ENCODE measurements around the gene CCL27. TPM values are rescaled to one million over a fixed set of nuclear protein-coding genes. Genes with fewer than 3 reads are reported as not detected.

The CCL27 gene
- total RNA-seq, 1 experiment from 2014 or later, result 0.95 TPM

DNA sequence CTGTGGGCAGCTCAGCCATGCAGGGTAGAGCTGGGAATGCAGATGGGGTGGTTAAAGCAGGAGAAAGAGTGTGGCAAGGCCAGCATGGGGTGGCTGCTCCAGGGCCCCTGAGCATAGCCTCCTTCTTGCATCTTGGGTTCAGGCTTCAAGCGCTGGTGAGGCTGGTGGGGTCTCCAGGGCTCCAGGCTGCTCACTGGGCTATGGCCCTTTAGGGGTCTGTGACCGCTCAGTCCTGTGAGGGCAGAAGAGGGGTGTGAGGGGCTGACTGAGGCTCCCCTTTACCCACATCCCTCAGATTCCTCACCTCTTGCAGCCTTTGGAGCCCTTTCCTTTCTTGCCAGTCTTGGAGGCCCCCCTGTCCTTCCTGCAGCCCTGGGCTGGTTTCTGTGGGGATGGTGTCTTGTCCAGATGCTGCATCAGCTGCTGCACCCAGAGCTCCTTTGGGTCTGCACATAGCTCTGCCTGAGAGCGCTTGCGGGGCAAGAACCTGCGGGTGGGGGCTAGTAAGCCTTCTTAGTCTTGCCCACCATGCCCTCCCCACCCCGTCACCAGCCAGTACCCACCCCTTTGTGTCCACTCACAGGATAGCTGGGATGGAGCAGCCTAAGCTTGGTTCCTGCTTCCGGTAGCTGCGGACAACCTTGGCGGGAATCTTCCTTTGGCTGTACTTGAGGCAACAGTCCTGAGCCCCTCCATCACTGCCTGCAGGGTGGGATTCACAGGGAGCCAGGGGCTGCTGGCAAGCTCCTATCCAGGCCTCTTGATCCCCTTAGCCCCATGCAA, 46.9 kb upstream of the CCL27 start (continued):
- TF ChIP-seq, protein P1, sequence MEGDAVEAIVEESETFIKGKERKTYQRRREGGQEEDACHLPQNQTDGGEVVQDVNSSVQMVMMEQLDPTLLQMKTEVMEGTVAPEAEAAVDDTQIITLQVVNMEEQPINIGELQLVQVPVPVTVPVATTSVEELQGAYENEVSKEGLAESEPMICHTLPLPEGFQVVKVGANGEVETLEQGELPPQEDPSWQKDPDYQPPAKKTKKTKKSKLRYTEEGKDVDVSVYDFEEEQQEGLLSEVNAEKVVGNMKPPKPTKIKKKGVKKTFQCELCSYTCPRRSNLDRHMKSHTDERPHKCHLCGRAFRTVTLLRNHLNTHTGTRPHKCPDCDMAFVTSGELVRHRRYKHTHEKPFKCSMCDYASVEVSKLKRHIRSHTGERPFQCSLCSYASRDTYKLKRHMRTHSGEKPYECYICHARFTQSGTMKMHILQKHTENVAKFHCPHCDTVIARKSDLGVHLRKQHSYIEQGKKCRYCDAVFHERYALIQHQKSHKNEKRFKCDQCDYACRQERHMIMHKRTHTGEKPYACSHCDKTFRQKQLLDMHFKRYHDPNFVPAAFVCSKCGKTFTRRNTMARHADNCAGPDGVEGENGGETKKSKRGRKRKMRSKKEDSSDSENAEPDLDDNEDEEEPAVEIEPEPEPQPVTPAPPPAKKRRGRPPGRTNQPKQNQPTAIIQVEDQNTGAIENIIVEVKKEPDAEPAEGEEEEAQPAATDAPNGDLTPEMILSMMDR (IDR thresholded peaks at IDR 0.05), result no peak

DNA sequence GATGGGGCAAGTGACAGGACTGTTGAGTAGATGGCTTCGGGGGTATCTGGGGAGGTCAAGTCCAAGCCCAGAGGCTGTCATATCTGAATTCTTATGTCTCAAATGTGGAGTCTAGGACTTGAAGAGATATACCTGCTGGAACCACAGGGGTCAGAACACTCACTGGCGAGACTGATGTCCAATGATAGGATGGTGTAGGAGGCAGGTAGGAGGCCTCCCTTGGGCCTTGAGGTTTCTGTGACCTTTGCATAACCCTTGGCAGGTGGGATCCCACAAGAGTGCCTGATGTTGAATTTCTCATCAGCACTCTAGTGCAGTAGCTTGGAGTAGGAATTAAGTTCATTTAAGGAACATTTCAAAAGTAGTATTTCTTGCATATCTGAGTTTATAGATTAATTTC, 44.7 kb upstream of the CCL27 start:
- intact Hi-C loops (cut with micrococcal nuclease; ENCODE audit: unreplicated experiment) (no loop called here), in situ Hi-C loops (cut with HindIII; ENCODE audit: low pct_unique_long_range_greater_than_20kb, low sequenced_read_pairs) (no loop called here)
- POLR2A ChIA-PET, result interaction anchor here (1.0 kb wide), 1 partner anchor 21 kb away, joined by 4 read pairs; no protein-coding TSS in a partner anchor
- Histone ChIP-seq H3K27me3 (ENCODE audit: control insufficient read depth, insufficient read depth, low read length) (no peaks in the 10 kb centered on the region; the same call in 1 of the 2 replicates), H3K4me1 (ENCODE audit: control insufficient read depth, insufficient read depth, low read length) (no peaks in the 10 kb centered on the region), H3K9me3 (ENCODE audit: control insufficient read depth, insufficient read depth, low read depth, low read length) (no peaks in the 10 kb centered on the region), H3K27ac (ENCODE audit: low read length) (no peak overlapping the region), H3K4me3 (ENCODE audit: low read depth in 2 of 2, low read length in 2 of 2) (no peak overlapping the region), H3K36me3 (ENCODE audit: control insufficient read depth, insufficient read depth, low read length) (no peaks in the 10 kb centered on the region)
- TF ChIP-seq, protein P2, sequence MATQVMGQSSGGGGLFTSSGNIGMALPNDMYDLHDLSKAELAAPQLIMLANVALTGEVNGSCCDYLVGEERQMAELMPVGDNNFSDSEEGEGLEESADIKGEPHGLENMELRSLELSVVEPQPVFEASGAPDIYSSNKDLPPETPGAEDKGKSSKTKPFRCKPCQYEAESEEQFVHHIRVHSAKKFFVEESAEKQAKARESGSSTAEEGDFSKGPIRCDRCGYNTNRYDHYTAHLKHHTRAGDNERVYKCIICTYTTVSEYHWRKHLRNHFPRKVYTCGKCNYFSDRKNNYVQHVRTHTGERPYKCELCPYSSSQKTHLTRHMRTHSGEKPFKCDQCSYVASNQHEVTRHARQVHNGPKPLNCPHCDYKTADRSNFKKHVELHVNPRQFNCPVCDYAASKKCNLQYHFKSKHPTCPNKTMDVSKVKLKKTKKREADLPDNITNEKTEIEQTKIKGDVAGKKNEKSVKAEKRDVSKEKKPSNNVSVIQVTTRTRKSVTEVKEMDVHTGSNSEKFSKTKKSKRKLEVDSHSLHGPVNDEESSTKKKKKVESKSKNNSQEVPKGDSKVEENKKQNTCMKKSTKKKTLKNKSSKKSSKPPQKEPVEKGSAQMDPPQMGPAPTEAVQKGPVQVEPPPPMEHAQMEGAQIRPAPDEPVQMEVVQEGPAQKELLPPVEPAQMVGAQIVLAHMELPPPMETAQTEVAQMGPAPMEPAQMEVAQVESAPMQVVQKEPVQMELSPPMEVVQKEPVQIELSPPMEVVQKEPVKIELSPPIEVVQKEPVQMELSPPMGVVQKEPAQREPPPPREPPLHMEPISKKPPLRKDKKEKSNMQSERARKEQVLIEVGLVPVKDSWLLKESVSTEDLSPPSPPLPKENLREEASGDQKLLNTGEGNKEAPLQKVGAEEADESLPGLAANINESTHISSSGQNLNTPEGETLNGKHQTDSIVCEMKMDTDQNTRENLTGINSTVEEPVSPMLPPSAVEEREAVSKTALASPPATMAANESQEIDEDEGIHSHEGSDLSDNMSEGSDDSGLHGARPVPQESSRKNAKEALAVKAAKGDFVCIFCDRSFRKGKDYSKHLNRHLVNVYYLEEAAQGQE (IDR thresholded peaks at IDR 0.05; ENCODE audit: insufficient read depth in 1 of 2, low read depth in 2 of 2, low read length in 1 of 2), result no peak
- no peak for TF ChIP-seq SIN3A (IDR thresholded peaks at IDR 0.05; ENCODE audit: borderline replicate concordance, insufficient read depth, low read depth, low read length)
- no peak for TF ChIP-seq TCF7L2 (IDR thresholded peaks at IDR 0.05; ENCODE audit: low read depth, low read length)
- TF ChIP-seq POLR2AphosphoS5 (IDR thresholded peaks at IDR 0.05; ENCODE audit: low read depth, low read length), result no peak
- TF ChIP-seq, protein P1 (IDR thresholded peaks at IDR 0.05), result no peak
- ATAC-seq (no peak), DNase-seq (ENCODE audit: low read depth, low spot score) (no peak)
- CTCF ChIA-PET, result interaction anchor here (1.0 kb wide), 1 partner anchor 287 kb away, joined by 3 read pairs; no protein-coding TSS in a partner anchor
- no TSS peak for BruUV-seq (replicated peaks)

Measured in Panc1 (cell line).